NK-92 (cell line): ENCODE data around the gene IGF2BP3.
"Not testable (repeated sequence)": the region's sequence is repeated elsewhere in the genome, so short reads cannot be mapped to it uniquely, and the experiment has no call there.

ENCODE experiments used
- DNase-seq: peaks from one replicate; lab custom pipeline; 2025; ENCODE audit not compliant: unreplicated experiment; lab: John Stamatoyannopoulos, UW

The IGF2BP3 gene

DNA sequence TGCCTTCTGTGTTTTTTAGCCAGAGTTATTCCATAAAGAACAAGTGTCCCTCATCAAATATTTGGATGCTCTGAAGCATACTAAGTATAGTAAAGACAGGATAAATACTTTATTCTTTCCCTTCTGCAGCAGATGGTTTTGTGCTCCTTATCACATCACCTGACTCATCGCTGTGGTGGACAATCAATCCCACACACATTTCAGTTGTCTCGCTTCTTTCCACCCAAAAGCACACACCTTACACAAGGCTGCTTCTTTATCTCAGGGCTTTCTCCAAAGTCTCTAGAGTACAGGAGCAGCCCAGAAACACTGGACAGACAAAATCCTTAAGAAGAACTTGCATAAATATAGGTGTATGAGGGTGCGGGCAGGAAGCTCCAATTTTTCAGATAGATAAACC, 43.4 kb downstream of the IGF2BP3 start:
- DNase-seq, result no peak

DNA sequence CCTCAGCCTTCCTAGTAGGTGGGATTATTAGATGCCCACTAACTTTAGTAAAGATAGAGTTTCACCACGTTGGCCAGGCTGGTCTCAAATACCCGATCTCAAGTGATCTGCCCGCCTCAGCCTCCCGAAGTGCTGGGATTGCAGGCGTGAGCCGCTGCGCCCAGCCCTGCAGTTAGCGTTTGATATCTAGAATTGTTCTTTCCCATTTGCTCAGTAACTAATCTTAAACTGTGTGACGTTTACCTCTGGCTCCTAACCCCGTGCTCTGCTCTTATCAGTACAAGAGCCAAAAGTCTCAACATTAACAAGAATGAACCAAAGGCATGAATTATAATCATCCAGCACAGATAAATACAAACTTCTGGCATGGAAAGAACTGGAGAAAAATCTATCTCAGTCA, 47.4 kb downstream of the IGF2BP3 start:
- no peak for DNase-seq

DNA sequence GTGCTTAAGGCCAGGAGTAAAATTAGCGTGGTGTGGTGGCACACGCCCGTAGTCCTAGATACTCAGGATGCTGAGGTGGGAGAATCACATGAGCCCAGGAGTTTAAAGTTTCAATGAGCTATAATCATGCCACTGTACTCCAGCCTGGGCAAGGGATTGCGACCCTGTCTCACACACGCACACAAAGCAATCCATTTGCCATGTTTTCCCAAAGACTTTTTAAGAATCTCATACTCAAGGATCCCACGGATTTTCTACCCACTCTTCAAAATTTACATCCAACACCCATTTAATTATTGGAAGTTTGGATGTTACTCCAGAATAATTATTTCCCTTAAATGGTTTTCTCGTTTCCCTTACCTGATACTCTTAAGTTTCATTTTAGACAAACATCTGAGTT, 47.9 kb downstream of the IGF2BP3 start:
- DNase-seq, result no peak

DNA sequence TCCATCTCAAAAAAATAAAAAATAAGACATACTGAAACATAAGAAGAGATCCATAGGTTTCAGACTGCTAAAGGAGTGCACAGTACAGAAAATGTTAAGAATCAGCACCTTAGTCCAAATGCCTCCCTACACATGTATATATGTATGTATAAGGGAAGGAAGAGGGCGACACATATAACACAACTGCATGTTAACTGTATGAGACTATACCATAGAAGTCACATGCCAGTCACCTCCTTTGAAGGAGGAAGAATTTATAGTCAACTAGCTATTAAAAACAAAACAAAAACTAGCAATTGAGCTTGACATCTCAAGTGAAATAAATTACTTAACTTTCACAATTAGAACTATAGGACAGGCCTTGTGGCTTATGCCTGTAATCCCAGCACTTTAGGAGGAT, 50.4 kb downstream of the IGF2BP3 start:
- no peak for DNase-seq

DNA sequence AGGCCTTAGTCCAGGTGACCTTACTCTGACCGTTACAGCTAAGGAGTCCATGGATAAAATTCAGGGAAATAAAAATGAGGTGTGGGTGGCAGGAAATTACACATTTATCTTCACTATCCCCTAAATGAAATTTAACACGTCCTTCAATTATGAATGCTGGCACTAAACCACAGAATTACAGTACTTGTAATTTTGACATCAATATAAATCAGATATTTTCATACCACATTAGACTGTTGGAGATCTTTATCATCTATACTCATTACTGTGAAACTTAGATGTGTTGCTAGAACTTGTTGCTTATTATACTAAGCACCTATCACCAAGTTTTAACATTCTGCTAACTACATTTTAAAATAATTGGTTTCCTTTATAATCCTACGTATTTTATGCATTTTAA, 51.1 kb downstream of the IGF2BP3 start:
- no peak for DNase-seq

DNA sequence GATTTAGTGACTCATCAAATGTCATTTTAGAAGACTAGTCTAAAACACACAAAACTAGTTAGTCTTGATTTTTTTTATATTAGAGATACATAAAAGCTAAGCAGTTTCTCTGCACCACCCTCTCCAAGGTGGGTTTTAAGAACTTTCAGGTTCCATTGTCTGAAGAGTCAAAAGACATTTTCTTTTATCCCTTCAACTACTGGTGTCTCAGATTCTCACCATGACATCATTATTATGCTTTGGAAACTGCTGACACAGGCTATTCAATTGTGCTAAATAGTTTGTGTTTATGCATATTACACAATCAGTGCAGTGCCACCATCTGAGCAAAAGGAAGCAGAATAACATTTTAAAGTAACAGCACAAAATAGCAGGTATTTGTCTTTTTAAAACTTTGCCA, 52.2 kb downstream of the IGF2BP3 start:
- no peak for DNase-seq

DNA sequence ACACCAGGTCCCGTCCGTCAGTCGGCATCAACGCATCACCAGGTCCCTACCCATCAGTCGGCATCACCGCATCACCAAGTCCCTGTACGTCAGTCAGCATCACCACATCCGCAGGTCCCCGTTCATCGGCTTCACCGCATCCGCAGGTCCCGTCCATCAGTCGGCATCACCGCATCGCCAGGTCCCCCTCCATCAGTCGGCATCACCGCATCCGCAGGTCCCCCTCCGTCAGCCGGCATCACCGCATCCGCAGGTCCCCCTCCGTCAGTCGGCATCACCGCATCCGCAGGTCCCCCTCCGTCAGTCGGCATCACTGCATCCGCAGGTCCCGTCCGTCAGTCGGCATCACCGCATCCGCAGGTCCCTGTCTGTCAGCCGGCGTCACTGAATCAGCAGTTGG, 55.1 kb downstream of the IGF2BP3 start:
- no peak for DNase-seq

DNA sequence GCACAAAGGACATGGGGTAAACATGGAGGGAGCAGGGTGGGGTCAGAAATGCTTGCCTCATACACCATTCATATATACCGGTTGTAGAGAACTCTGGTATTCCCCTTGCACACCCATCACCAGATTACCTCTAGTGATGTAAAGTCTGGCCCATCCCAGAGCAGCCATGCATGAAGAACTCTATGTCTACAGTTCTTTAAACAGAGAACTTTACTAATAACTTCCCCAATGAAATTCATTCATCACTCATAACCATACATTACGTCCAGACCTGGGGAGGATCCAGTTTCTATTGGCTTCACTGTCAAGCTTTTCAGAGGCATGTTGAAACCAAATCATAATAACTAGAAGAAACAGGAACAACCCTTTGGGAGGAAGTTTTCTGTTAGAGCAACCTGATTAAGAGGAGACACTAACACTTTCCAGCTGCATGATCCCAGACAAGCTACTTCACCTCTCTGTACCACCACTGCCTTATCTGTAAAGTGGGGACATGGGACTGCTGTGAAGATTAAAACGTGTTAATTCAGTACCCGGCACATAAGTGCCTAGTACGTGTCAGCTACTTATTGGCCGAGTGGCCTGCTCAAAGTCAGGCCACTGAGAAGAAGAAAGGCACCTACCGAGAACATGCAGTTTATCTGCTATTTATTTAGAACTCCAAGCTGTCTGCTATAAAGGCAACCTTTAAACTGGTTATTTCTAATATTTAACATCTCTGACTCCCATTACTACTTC, 59.7 kb downstream of the IGF2BP3 start:
- DNase-seq, result no peak

DNA sequence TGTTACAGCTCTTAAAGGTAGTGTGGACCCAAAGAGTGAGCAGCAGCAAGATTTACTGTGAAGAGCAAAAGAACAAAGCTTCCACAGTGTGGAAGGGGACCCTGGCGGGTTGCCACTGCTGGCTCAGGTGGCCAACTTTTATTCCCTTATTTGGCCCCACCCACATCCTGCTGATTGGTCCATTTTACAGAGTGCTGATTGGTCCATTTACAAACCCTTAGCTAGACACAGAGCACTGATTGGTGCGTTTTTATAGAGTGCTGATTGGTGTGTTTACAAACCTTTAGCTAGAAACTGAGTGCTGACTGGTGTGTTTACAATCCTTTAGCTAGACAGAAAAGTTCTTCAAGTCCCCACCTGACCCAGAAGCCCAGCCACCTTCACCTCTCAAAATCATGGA, 63.7 kb downstream of the IGF2BP3 start:
- not testable (repeated sequence) for DNase-seq

DNA sequence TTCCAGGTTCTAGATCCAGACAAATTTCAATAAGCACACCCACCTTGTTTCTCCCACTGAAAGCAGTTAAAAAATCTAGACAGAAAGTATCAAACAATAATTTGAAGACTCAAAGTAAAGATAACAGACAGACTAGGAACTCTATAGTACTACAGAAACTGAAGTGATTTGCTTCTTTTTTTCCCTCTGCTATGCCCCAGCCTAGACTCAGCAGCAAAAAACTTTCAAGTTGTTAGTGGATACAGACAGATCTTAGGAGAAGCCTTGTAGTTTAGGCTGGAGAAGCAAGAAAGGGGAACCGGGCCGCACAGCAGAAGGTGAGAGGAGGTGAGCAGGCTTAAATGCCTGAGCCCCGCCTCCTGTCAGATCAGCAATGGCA, 65.1 kb downstream of the IGF2BP3 start:
- DNase-seq, result no peak

DNA sequence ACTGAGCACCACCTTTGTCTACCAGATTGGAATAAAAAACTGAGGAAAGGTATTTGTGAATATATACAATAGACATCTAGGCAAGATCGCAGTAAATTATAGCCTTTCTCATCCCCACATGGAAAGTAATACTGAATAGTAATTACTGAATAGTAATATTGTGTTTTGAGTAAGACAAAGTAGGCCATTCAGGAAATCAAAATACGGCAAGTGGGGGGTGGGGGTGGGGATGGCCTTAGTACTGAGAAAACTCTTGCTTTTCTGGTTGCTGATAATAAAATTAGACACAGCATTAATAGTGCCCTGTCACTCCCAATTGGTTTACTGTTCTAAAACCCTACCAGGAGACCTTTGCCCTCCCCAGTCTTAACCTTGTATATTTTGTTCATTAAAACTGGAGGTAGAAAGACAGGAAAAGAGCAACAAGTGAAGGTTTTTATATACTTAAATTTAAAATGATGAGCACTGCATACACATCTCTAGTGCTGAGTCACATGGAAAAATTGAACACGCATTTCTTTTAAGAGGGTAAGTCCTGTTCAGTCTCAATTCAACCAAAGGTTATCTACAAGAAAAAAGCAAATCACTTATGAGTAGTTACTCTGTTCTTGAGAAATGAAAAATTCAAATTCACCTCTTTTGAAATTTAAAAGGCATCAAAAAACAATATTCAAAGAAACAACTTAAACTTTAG, 65.6 kb downstream of the IGF2BP3 start:
- DNase-seq, result no peak

DNA sequence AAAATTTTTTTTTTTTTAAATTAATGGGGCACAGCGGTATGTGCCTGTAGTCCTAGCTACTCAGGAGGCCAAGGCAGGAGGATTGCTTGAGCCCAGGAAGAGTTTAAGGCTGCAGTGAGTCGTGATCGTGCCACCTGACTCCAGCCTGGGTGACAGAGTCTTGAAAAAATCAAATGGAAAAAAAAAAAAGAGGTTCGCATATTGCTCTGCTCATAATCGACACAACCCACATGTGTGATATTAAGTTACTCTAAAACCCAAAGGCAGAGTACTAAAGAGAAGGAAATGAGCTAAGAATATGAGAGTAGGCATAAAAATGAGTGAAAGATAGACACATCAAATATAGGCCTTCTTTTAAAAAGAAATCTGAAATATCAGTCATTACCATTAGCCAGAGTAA, 66.3 kb downstream of the IGF2BP3 start:
- no peak for DNase-seq

DNA sequence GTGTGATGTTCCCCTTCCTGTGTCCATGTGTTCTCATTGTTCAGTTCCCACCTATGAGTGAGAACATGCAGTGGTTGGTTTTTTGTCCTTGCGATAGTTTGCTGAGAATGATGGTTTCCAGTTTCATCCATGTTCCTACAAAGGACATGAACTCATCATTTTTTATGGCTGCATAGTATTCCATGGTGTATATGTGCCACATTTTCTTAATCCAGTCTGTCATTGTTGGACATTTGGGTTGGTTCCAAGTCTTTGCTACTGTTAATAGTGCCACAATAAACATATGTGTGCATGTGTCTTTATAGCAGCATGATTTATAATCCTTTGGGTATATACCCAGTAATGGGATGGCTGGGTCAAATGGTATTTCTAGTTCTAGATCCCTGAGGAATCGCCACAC, 72.2 kb downstream of the IGF2BP3 start:
- not testable (repeated sequence) for DNase-seq

DNA sequence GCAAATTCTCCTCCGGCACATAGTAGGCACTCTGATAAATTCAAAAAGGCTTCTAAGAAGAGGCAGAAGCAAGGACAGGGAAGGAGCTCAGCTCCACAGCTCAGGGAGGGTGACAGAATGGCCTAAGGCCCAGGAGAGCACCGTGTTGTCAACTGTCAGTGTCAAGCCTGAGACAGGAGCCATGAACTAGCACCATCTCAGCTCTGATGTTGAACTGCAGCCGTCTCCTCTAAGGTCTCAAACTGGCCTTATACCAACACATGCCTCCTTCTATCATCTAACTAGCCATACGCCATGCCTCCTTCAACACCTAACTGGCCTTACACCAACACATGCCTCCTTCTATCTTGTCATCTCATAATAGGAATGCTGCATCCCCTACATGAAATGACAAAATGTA, 73.0 kb downstream of the IGF2BP3 start:
- DNase-seq, result no peak

DNA sequence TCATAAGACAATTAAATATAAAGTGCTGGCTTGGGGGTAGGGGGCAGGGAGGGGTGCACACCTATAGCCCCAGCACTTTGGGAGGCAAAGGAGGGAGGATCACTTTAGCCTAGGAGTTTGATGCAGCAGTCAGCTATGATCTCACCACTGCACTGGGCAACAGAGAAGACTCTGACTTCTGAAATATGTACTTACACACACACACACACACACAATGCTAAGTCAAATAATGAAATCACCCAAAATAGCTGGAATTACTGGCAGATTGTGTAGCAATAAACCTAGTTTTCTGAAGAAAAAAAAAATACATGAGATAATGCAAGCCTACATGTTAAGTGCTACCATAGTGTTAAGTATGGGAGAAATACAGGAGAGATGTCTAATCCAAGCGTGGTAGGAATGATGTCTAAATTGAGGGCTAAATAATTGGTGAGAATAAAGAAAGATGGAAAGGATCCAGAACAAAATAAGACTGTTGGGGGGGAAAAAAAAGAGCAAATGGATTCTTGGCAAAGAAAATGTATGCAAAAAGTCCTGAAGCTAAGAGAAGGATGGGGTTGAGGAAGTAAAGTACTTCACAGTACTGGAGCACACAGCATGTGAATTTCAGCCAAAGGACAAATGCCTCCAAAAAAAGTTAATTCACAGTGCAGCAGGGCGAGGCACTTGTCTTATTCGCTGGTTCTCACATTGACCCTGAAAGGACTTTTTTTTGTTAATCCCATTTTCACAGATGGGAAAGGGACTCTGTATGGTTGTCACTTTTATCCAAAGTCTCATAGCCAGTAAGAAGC, 73.9 kb downstream of the IGF2BP3 start:
- DNase-seq, result no peak

DNA sequence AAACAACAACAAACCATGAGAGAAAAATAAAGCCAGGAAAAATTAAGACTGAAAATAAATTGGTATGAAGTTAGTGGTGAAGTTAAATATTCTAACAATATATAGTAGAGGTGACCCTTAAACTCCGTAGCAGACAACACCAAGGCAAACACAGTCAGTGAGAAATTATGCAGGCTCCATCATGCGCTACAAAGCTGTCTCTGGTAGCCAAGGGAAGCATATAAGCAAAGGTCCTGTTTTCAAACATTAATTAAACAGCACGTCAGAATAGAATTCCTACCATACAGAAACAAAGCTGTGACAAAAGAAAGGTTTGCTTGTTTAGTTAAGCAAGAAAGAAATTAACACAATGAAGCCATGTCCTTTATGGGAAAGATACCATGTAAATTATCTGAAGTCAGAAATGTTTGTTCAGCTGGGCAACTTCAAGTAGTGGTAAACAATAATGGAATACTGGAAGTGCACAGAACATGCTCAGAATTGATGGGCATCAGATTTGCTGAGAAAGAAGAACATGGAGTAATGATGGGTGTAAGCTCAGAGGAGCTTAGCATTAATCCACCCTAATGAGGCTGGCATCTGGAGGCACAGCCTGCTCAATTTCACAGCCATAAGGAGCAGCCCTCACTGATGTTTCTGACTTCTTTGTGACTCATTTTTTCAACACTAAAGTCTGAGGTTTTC, 75.7 kb downstream of the IGF2BP3 start:
- DNase-seq, result no peak

DNA sequence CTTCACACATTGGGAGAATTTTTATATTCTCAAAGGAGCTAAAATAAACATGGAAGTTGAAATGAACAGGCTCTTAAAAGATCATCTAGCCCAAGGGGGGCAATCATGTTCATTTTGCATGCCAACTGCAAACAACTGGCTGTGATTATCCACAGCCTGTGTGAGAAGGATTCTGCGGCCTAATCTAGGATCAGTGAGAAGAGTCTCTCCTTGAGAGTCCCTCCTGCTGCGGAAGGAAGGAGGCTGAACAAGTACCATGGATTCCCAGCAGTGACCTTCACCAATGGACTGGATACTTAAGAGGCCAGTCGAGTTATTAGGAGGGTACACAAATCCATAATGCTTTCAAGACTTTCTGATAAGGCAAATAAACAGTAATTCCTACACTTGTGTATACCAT, 76.7 kb downstream of the IGF2BP3 start:
- DNase-seq, result no peak

DNA sequence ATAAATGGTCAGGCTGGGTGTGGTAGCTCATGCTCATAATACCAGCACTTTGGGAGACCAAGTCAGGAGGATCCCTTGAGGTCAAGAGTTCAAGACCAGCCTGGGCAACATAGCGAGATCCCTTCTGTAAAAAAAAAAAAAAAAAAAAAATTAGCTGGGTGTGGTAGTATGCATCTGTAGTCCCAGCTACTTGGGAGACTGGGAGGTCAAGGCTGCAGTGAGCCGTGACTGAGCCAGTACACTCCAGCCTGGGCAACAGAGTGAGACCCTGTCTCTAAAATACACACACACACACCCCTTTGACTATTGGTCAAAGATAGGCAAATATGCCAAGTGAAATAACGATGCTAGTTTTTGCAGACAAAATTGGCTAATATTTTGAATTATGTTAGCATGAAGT, 80.6 kb downstream of the IGF2BP3 start:
- no peak for DNase-seq

DNA sequence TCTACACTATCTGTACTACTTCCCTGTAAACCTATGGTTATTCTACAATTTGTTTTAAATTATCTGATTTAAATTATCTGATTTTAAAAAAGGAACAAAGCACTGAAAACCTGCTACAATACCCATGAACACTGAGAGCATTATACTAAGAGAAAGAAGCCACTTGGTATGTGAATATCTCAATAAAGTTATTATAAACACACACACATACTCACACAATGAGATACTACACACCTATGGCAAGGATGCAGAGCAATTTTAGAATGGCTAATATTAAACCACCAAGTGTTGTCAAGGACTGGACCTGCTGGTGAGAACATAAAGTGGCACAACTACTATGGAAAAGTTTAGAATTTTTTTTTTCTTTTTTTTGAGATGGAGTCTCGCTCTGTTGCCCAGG, 82.7 kb downstream of the IGF2BP3 start:
- no peak for DNase-seq

DNA sequence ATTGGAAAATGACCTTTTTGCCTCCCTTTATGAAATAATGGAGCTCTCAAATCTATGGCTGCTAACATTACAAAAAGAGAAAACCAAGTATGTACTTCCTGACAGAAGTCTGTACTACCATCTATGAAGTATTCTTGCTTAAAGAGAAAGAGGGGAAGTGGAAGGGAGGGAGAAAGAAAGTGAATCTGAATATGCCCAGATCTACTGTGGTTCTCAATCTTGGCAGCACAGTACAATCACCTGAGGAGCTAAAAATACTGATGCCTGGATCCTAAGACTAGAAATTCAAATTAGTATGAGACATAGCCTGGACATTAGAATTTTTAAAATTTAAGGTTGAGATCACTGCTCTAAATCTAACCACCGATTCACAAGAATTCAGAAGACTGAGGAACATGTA, 85.2 kb downstream of the IGF2BP3 start:
- no peak for DNase-seq

DNA sequence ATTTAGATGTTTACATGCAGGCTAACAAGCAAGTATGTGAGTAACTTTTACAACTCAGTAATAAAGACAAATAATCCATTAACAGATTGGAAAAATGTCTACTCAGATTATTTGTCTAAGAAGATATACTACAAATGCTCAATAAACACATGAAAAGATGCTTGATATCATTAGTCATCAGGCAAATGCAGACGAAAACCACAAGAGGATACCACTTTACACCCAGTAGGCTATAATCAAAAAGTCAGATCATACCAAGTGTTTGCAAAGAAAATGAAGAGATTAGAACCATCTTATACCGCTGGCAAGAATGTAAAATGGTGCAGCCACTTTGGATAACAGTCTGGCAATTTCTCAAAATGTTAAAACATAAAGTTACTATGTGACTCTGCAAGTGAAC, 87.1 kb downstream of the IGF2BP3 start:
- no peak for DNase-seq

DNA sequence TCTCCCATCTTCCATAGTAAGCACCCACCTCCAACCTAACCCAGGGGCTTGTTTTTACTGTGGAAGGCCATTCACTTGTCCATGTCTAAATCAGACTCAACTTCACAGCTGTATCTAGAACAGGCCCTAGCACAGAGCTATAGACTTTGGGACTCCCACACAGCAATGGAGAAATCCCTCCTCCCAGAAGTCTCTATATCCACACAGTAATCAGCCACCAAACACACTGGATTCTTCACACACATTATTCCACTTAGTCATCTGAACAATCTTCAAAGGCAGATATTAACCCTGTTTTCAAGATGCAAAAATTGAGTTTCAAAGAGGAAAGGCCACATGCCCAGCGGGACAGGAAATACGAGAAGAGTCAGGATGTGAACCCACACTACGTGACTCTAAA, 89.3 kb downstream of the IGF2BP3 start:
- DNase-seq, result no peak
